ENCODE measurements around the gene CFLAR. TPM values are rescaled to one million over a fixed set of nuclear protein-coding genes. Genes with fewer than 3 reads are reported as not detected.

CFLAR gene
- total and polyA plus RNA-seq, 2 donors from 2014 or later, result 47.2 to 263 TPM

DNA sequence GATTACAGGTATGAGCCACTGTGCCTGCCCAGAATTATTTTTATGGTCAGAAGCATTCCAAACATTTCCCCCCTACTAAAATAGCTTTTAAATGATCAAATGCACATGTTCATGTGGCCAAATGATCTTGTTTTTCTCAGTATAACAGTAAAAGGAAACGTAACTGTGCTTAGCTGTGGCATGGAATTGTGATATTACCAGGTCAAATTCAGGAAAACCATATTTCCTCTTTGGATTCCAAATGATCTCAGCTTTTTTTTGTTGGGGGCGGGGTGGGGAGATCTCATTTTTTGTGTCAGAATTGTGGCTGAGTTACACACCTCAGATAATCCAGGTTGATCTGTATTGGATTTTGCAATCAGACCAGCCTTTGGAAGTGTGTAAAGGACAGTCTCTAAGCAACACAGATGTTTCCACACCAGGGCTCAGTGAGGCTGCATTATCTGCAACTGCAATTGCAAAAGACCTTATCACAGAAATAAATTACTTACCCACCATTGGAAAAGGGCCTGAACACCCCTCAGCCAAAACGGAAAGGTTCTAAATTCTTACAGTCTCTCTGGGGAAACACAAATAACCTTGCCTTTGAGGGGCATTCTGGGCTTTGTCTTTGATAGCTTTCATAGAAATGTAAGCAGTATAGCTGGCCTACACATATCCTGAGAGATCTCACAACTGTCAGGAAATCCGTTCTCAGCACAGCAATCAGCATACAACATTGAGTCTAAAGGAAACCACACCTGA is 75.3 kb downstream of the CFLAR start:
- Histone ChIP-seq H3K4me1 (ENCODE audit: control insufficient read depth in 2 of 3, insufficient read depth in 2 of 3, low read depth in 1 of 3, low read length in 3 of 3) (peaks cover 0 to 16% (median 0%) of the 10 kb centered on the region in 3 donors), H3K9ac (ENCODE audit: low read length in 3 of 3) (no peak overlapping the region), H3K9me3 (ENCODE audit: control insufficient read depth in 2 of 3, insufficient read depth in 1 of 3, low read length in 3 of 3) (no peaks in the 10 kb centered on the region), H3K4me3 (ENCODE audit: low read length in 3 of 3) (no peak overlapping the region), H3K27me3 (ENCODE audit: control insufficient read depth, insufficient read depth, low read length) (no peaks in the 10 kb centered on the region), H3K36me3 (ENCODE audit: control insufficient read depth in 2 of 3, insufficient read depth in 3 of 3, low read length in 3 of 3) (peaks cover 0 to 3% (median 0%) of the 10 kb centered on the region in 3 donors), H3K27ac (ENCODE audit: low read depth in 2 of 2, low read length in 2 of 2) (peak overlapping the region; percentile 16 to 53)
- no peak for TF ChIP-seq CTCF (IDR thresholded peaks at IDR 0.05; ENCODE audit: borderline replicate concordance, extremely low read depth, insufficient read depth)
- no peak for FAIRE-seq
- intact Hi-C loops (cut with DNase I), result no loop called here
- peak in 2 of 5 donors; percentile 30 to 78 for DNase-seq

- DNase-seq (no peak), FAIRE-seq (peak; percentile 62)
- TF ChIP-seq CTCF (IDR thresholded peaks at IDR 0.05; ENCODE audit: borderline replicate concordance, extremely low read depth, insufficient read depth), result no peak
- Histone ChIP-seq H3K9me3 (ENCODE audit: control insufficient read depth in 2 of 3, insufficient read depth in 1 of 3, low read length in 3 of 3) (no peaks in the 10 kb centered on the region), H3K4me1 (ENCODE audit: control insufficient read depth in 2 of 3, insufficient read depth in 2 of 3, low read depth in 1 of 3, low read length in 3 of 3) (peaks cover 0 to 17% (median 0%) of the 10 kb centered on the region in 3 donors), H3K27me3 (ENCODE audit: control insufficient read depth, insufficient read depth, low read length) (no peaks in the 10 kb centered on the region), H3K9ac (ENCODE audit: low read length in 3 of 3) (no peak overlapping the region), H3K27ac (ENCODE audit: low read depth in 2 of 2, low read length in 2 of 2) (no peak overlapping the region), H3K4me3 (ENCODE audit: low read length in 3 of 3) (no peak overlapping the region), H3K36me3 (ENCODE audit: control insufficient read depth in 2 of 3, insufficient read depth in 3 of 3, low read length in 3 of 3) (peaks cover 0 to 6% (median 0%) of the 10 kb centered on the region in 3 donors)
- intact Hi-C loops (cut with DNase I), result no loop called here
These were observed 78.1 kb downstream of the CFLAR start for GRCh38 chr2:201194097-201194496.

DNA sequence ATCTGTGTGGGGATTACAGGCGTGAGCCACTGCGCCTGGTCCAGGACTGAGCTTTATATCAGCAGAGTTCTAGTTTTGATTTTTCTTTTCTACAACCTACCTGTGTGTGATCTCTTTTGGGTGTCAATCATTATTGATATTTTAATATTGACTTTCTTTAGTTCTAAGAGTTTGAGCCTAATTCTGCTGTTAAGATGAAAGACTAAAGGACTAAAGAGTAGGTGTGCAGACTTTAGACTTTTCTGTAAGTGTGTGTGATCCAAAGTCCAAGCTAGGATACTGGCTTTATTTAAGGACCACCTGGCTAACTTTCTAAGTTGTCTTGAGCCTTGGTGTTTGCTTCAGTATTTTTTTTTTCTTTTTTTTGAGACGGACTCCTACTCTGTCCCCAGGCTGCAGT is 79.4 kb downstream of the CFLAR start:
- H3K36me3 ChIP-seq (ENCODE audit: control insufficient read depth in 2 of 3, insufficient read depth in 3 of 3, low read length in 3 of 3), result peaks cover 0 to 6% (median 0%) of the 10 kb centered on the region in 3 donors

More for the DNA sequence above, 79.4 kb downstream of the CFLAR start:
- no peak for TF ChIP-seq CTCF (IDR thresholded peaks at IDR 0.05; ENCODE audit: borderline replicate concordance, extremely low read depth, insufficient read depth)
- FAIRE-seq (no peak), DNase-seq (no peak)
- Histone ChIP-seq H3K9me3 (ENCODE audit: control insufficient read depth in 2 of 3, insufficient read depth in 1 of 3, low read length in 3 of 3) (no peaks in the 10 kb centered on the region), H3K4me3 (ENCODE audit: low read length in 3 of 3) (peak overlapping the region in 1 of 3 donors; percentile 22), H3K9ac (ENCODE audit: low read length in 3 of 3) (no peak overlapping the region), H3K4me1 (ENCODE audit: control insufficient read depth in 2 of 3, insufficient read depth in 2 of 3, low read depth in 1 of 3, low read length in 3 of 3) (peaks cover 0 to 17% (median 0%) of the 10 kb centered on the region in 3 donors), H3K27me3 (ENCODE audit: control insufficient read depth, insufficient read depth, low read length) (no peaks in the 10 kb centered on the region), H3K27ac (ENCODE audit: low read depth in 2 of 2, low read length in 2 of 2) (no peak overlapping the region)
- intact Hi-C loops (cut with DNase I), result no loop called here
